HG03457 (cell line): ENCODE measurements around the gene VAT1L.

ENCODE experiments used
- ATAC-seq: cut with Tn5 transposase; IDR thresholded peaks from one replicate; pipeline ENCODE4 v1.9.1; 2021; ENCODE audit warnings: moderate number of reproducible peaks; ENCODE audit not compliant: unreplicated experiment

The VAT1L gene

GRCh38 chr16:77905374-77905920 is 117.1 kb downstream of the VAT1L start:
- ATAC-seq = no peak

- ATAC-seq = no peak
Measured at GRCh38 chr16:77910021-77910420, 121.7 kb downstream of the VAT1L start.

GRCh38 chr16:77912617-77913016 is 124.3 kb downstream of the VAT1L start:
- no peak for ATAC-seq

- ATAC-seq = no peak
Measured at GRCh38 chr16:77913738-77914253, 125.4 kb downstream of the VAT1L start.

DNA sequence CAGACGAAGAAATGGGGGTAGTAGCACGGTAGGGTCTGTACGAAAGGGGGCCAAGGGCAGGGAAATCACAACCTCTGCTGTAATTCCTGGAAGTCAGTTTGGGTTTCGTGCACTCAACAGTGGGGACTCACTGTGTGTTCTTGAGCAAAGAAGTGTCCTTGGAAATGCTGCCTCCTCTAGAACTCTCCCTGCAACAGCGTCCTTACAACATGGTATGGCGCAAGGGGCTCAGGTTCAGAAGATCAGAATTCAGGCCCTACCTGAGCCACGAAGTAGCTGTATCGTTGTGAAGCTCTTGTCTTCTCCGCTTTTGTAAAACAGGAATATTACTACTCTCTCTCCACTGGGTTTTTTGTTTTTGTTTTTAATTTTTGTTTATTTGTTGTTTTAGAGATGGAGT is 127.7 kb downstream of the VAT1L start:
- ATAC-seq = no peak

GRCh38 chr16:77917971-77918370 is 129.6 kb downstream of the VAT1L start:
- ATAC-seq = no peak

GRCh38 chr16:77918809-77919707 is 130.7 kb downstream of the VAT1L start:
- ATAC-seq = no peak

GRCh38 chr16:77919761-77920415 is 131.5 kb downstream of the VAT1L start:
- no peak for ATAC-seq

DNA sequence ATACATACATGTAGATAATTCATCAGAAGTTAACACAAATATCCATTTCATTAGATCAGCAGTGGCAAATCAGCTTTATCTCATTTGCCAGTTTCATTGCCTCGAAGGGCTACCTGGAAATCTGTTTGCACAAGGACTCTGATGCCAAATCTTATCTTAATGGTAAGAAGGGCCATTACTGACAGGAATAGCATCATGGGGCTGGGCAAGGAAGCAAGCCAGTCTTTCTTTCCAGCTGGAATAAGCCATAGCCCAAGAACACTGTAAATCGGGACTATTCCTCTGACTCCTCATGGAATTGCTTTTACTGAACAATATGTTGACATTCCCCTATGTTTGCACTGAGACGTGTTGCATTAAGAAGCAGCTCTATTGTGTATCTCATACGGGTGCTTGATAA is 132.6 kb downstream of the VAT1L start:
- no peak for ATAC-seq

- ATAC-seq = no peak
Measured at GRCh38 chr16:77922228-77922754, 133.9 kb downstream of the VAT1L start.

- ATAC-seq = no peak
Measured at GRCh38 chr16:77925531-77925930, 137.2 kb downstream of the VAT1L start.

DNA sequence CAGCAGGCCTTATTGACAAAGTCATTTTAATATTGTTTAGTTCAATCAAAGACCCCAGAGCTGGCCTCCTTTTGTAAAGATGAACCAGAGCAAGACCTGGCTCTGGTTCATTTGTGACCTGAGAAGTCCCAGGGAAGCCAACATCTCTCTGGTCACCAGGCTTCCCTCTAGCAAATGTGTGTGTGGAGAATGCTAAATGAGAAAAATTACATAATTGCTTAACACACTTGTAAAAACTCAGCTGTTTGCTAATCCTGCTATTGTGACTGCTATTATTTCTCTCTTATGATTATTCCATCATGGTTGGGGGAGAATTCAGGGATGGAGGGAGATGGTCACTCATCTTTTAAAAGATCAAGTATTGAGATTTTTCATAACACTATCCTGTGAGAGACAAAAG is 139.7 kb downstream of the VAT1L start:
- no peak for ATAC-seq

DNA sequence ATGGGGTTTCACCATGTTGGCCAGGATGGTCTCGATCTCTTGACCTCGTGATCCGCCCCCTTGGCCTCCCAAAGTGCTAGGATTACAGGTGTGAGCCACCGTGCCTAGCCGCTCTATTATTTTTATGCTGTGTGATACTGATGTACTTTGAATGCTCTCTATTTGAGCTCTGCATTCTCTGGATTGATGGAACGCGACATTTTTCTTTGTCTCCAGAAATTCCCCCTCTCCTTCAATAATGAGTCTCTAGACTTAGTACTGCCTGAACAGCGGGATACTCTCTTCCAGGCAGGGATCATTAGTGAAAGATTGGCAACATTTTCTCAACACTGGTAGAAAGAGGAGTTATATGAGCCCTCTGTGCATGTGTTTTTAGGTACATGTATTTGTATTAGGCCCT is 140.6 kb downstream of the VAT1L start:
- ATAC-seq = no peak

GRCh38 chr16:77931058-77931457 is 142.7 kb downstream of the VAT1L start:
- no peak for ATAC-seq

DNA sequence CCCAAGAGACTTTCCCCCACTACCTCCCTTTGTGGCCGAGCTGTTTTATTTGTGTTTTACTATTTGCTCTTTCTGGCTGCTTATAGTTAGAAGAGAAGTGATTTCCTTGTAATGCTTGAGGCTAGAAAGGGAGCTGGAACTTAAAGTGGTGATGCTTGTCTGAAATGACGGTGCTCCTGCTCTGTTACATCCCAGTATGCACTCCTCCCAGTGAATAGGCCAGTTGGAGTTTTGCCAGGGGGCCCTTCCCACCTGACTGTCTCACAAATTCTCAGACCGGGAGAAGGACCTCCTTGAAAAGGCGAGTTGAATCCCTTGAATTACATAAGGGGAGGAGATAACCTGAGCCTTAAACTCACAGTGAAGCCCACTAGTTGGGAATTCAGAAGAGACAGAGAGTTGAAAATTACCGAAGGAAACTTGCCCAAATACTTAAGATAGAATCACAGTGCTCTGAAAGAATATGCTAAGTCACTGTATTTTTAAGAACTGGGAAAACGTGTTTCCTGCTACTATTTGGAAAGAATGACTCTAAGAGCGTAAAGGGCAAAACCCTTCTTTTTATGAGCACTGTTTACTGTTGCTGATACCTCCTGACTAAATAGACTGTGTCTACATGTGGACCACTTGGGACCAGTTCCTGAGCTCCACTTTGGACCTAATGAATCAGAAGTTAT is 149.2 kb downstream of the VAT1L start:
- no peak for ATAC-seq

DNA sequence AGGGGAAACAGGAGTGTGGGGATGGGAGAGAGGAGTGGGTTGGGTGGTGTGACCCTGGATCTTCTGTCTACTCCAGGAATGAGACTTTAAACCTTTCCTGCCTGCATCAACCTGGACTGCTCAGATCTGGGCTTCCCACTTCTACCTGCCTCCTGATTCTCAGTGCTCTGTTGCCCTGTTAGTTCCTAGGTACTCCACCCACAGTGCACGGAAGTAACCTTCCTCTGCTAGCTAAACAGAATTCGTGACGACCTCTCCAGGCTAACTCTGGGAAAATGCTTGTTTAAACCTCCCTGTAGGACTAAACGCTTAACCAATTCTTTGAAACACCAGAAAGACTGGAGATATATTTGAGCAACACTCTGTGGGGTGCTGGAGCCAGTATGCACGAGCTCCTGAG is 150.5 kb downstream of the VAT1L start:
- no peak for ATAC-seq

- no peak for ATAC-seq
Measured at GRCh38 chr16:77939968-77940367, 151.6 kb downstream of the VAT1L start.

DNA sequence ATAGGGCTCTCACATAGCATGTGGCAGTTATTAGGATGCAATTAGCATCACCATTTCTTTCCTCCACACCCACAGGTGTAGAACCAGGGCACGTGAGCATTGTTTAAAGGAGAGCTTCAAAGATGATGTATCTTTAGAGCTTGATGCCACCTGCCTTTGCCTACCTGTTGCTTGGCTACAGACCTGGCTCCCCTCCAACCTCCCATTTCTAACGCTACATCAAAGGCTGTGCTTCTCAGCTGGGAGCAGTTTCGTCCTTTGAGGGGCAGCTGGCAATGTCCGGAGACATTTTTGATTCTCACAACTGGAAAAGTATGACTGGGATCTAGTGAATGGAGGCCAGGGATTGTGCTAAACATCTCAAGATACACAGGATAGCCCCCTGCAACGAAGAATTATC is 155.4 kb downstream of the VAT1L start:
- no peak for ATAC-seq

DNA sequence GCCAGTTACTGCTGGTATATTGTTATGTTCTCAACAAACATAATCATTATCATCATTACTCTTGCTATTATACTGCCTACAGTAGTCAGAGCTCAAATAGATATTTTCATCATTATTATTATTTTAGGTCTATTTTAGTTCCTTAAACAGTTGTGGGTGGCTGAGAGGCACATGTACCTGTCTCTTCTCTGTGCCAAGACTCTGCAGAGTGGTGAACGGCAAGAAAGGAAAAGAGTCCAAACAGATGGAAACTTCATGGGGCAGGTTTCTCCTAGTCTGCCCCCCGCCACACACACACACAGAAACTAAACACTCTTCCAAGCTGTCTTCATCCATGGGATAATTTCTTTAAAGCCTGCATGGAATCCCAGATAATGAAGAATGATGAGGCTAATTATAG is 156.3 kb downstream of the VAT1L start:
- no peak for ATAC-seq

- no peak for ATAC-seq
Measured at GRCh38 chr16:77945126-77945525, 156.8 kb downstream of the VAT1L start.

GRCh38 chr16:77946823-77947222 is 158.5 kb downstream of the VAT1L start:
- ATAC-seq = no peak
